ENCODE data around the gene ADAMTS17. TPM values are rescaled to one million over a fixed set of nuclear protein-coding genes. Genes with fewer than 3 reads are reported as not detected.

Gene ADAMTS17
- total RNA-seq, 1 donor = 0.81 TPM

GRCh38 chr15:100186960-100187359 lies 154.8 kb downstream of the ADAMTS17 start:
- DNase-seq (ENCODE audit: low read depth) = no peak
- TF ChIP-seq, protein P1, sequence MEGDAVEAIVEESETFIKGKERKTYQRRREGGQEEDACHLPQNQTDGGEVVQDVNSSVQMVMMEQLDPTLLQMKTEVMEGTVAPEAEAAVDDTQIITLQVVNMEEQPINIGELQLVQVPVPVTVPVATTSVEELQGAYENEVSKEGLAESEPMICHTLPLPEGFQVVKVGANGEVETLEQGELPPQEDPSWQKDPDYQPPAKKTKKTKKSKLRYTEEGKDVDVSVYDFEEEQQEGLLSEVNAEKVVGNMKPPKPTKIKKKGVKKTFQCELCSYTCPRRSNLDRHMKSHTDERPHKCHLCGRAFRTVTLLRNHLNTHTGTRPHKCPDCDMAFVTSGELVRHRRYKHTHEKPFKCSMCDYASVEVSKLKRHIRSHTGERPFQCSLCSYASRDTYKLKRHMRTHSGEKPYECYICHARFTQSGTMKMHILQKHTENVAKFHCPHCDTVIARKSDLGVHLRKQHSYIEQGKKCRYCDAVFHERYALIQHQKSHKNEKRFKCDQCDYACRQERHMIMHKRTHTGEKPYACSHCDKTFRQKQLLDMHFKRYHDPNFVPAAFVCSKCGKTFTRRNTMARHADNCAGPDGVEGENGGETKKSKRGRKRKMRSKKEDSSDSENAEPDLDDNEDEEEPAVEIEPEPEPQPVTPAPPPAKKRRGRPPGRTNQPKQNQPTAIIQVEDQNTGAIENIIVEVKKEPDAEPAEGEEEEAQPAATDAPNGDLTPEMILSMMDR (IDR thresholded peaks at IDR 0.05; ENCODE audit: insufficient read depth, low read length) = no peak
- no peak overlapping the region for H3K4me3 ChIP-seq (ENCODE audit: low read depth, low read length)

DNA sequence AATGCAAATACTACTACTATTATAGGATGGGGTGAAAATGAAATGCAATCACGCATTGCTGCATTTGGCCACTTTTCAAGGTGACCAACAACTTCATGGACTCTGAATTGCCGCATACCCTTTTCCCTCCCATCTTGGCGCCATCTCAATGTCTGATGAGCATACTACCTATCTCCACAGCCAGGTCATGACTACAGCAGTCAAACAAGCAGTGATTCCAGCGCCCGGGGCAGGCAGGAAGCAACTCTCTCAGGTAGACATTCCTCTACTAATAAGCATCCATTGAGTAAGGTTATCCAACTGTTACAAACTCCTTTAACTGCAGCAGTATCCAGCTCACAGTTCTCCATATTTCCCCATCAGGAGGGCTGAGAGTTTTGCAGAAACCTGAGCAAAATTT lies 155.4 kb downstream of the ADAMTS17 start:
- TF ChIP-seq, protein P1 (IDR thresholded peaks at IDR 0.05; ENCODE audit: insufficient read depth, low read length) = no peak
- DNase-seq (ENCODE audit: low read depth) = no peak
- no peak overlapping the region for H3K4me3 ChIP-seq (ENCODE audit: low read depth, low read length)

- DNase-seq (ENCODE audit: low read depth) = no peak
- TF ChIP-seq, protein P1 (IDR thresholded peaks at IDR 0.05; ENCODE audit: insufficient read depth, low read length) = no peak
Observed at GRCh38 chr15:100183921-100184495, 157.8 kb downstream of the ADAMTS17 start.

DNA sequence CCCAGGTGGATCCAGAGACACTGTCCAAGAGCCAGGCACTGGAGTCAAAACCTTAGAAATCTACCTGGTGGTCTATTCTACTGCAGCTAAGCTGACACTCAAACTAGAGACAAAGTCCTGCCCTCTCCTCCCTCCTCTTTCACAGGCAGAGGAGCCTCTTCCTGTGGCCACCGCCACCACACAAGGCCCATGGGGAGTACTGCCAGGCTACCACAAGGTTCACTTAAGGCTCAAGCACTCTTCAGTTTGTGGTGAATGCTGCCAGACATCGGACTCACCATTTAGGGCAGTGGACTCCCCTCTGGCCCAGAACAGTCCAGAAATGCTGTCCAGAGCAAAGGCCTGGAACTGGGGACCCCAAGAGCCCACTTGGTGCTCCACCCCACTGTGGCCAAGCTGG lies 160.9 kb downstream of the ADAMTS17 start:
- TF ChIP-seq, protein P1 (IDR thresholded peaks at IDR 0.05; ENCODE audit: insufficient read depth, low read length) = no peak
- DNase-seq (ENCODE audit: low read depth) = no peak
- H3K4me3 ChIP-seq (ENCODE audit: low read depth, low read length) = no peak overlapping the region

More at GRCh38 chr15:100183921-100184495, 157.8 kb downstream of the ADAMTS17 start:
- no peak overlapping the region for H3K4me3 ChIP-seq (ENCODE audit: low read depth, low read length)

- TF ChIP-seq, protein P1 (IDR thresholded peaks at IDR 0.05; ENCODE audit: insufficient read depth, low read length) = no peak
- DNase-seq (ENCODE audit: low read depth) = no peak
- H3K4me3 ChIP-seq (ENCODE audit: low read depth, low read length) = no peak overlapping the region
Observed at GRCh38 chr15:100175406-100176114, 166.2 kb downstream of the ADAMTS17 start.

DNA sequence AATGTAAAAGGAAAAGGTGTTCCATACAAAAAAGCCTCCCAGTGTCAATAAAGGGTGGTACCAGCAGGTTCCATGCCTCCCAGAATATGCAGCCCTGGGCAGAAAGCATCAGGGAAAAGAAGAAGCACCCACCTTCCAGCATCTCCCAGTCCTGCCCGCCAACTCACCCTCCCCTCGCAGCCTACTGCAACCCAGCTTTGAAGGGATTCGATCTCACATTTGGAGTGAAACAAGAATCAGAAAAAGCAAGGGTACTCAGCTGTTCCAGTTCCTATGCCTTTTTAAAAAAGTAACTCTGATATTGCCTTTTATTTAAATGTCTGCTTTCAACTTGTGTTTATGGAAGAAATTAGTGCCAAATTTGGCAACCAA lies 166.9 kb downstream of the ADAMTS17 start:
- no peak overlapping the region for H3K4me3 ChIP-seq (ENCODE audit: low read depth, low read length)
- DNase-seq (ENCODE audit: low read depth) = no peak
- TF ChIP-seq, protein P1 (IDR thresholded peaks at IDR 0.05; ENCODE audit: insufficient read depth, low read length) = no peak
